ENCODE measurements around the gene RERG. TPM values are rescaled to one million over a fixed set of nuclear protein-coding genes. Genes with fewer than 3 reads are reported as not detected.

RERG gene
- total RNA-seq, 1 experiment from 2014 or later = not detected

- no peaks in the 10 kb centered on the region for H3K4me1 ChIP-seq (ENCODE audit: control insufficient read depth, insufficient read depth, low read length)
- H3K4me3 ChIP-seq (ENCODE audit: low read depth in 2 of 2, low read length in 2 of 2) = no peak overlapping the region
- no peaks in the 10 kb centered on the region for H3K36me3 ChIP-seq (ENCODE audit: control insufficient read depth, insufficient read depth, low read length)
- H3K9me3 ChIP-seq (ENCODE audit: control insufficient read depth, insufficient read depth, low read depth, low read length) = no peaks in the 10 kb centered on the region
- in situ Hi-C loops (cut with HindIII; ENCODE audit: low pct_unique_long_range_greater_than_20kb, low sequenced_read_pairs) = no loop called here
- H3K27ac ChIP-seq (ENCODE audit: low read length) = no peak overlapping the region
- DNase-seq (ENCODE audit: low read depth, low spot score) (no peak), ATAC-seq (no peak)
- BruUV-seq (replicated peaks) = no TSS peak
- CTCF ChIA-PET = interaction anchor here (0.6 kb wide), 1 partner anchor 332 kb away, joined by 4 read pairs; no protein-coding TSS in a partner anchor
- POLR2A ChIA-PET = no interaction called here
- no peak for TF ChIP-seq SIN3A (IDR thresholded peaks at IDR 0.05; ENCODE audit: borderline replicate concordance, insufficient read depth, low read depth, low read length)
- no peak for TF ChIP-seq REST (IDR thresholded peaks at IDR 0.05; ENCODE audit: insufficient read depth in 1 of 2, low read depth in 2 of 2, low read length in 1 of 2)
- no peak for TF ChIP-seq POLR2AphosphoS5 (IDR thresholded peaks at IDR 0.05; ENCODE audit: low read depth, low read length)
- intact Hi-C loops (cut with micrococcal nuclease; ENCODE audit: unreplicated experiment) = no loop called here
- no peaks in the 10 kb centered on the region for H3K27me3 ChIP-seq (ENCODE audit: control insufficient read depth, insufficient read depth, low read length)
Measured at GRCh38 chr12:15230751-15231150, 9.5 kb upstream of the RERG start.

DNA sequence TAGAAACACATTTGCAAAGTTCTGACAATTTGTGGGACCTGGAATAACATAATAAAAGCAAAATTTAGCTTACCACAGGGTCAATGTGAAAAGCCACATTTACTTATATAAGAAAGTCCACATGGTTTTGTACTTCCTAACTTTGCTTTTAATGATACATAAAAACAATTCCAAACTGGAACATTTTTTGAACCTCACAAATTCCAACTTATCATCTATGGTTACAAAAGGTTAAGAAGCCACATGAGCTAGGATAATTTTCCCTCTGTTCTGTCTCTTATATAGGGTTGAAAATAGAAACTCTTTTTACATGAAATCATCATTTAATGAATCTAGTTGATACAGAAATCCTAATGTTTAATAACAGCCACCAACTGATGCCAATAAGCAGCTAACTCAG is 8.9 kb upstream of the RERG start:
- H3K36me3 ChIP-seq (ENCODE audit: control insufficient read depth, insufficient read depth, low read length) = no peaks in the 10 kb centered on the region
- H3K4me1 ChIP-seq (ENCODE audit: control insufficient read depth, insufficient read depth, low read length) = no peaks in the 10 kb centered on the region
- no peaks in the 10 kb centered on the region for H3K9me3 ChIP-seq (ENCODE audit: control insufficient read depth, insufficient read depth, low read depth, low read length)
- no TSS peak for BruUV-seq (replicated peaks)
- H3K4me3 ChIP-seq (ENCODE audit: low read depth in 2 of 2, low read length in 2 of 2) = no peak overlapping the region
- H3K27ac ChIP-seq (ENCODE audit: low read length) = no peak overlapping the region
- ChIA-PET POLR2A (no interaction called here), CTCF (interaction anchor here (0.6 kb wide), 1 partner anchor 331 kb away, joined by 4 read pairs; no protein-coding TSS in a partner anchor)
- ATAC-seq = no peak
- no peak for DNase-seq (ENCODE audit: low read depth, low spot score)
- TF ChIP-seq POLR2AphosphoS5 (IDR thresholded peaks at IDR 0.05; ENCODE audit: low read depth, low read length) (no peak), TCF7L2 (IDR thresholded peaks at IDR 0.05; ENCODE audit: low read depth, low read length) (no peak), REST (IDR thresholded peaks at IDR 0.05; ENCODE audit: insufficient read depth in 1 of 2, low read depth in 2 of 2, low read length in 1 of 2) (no peak), CTCF (IDR thresholded peaks at IDR 0.05) (no peak), SIN3A (IDR thresholded peaks at IDR 0.05; ENCODE audit: borderline replicate concordance, insufficient read depth, low read depth, low read length) (no peak)
- intact Hi-C loops (cut with micrococcal nuclease; ENCODE audit: unreplicated experiment) = no loop called here
- in situ Hi-C loops (cut with HindIII; ENCODE audit: low pct_unique_long_range_greater_than_20kb, low sequenced_read_pairs) = no loop called here
- no peaks in the 10 kb centered on the region for H3K27me3 ChIP-seq (ENCODE audit: control insufficient read depth, insufficient read depth, low read length)

All from Panc1 (cell line).